Measurements from ENCODE around the gene BRMS1L. TPM values are rescaled to one million over a fixed set of nuclear protein-coding genes. Genes with fewer than 3 reads are reported as not detected.
"Not testable (repeated sequence)": the region's sequence is repeated elsewhere in the genome, so short reads cannot be mapped to it uniquely, and the experiment has no call there.

The BRMS1L gene
- total and polyA plus RNA-seq, 8 donors, result 7.1 to 23.7 (median 20.7) TPM

DNA sequence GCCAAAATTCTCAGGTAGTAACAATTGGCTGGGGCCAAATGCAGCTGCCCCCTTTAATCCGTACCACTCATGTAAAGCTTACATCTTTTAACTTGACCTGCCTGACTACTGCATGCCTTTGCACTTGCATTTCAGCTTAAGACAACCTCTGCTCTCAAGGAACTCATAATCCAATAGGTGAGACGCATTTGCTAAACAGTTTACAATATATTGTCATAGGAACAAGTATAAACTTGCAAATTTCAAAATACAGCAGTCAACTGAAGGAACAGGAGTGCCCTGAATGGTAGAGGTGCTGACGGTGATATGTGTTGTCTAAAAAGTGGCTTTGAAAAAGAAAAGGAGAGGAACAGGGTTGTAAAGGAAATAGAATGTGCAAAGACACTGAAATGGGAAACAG lies 3.6 kb upstream of the BRMS1L start:
- H3K27ac ChIP-seq, result no peak overlapping the region
- no peaks in the 10 kb centered on the region for H3K27me3 ChIP-seq
- TF ChIP-seq, protein P1, sequence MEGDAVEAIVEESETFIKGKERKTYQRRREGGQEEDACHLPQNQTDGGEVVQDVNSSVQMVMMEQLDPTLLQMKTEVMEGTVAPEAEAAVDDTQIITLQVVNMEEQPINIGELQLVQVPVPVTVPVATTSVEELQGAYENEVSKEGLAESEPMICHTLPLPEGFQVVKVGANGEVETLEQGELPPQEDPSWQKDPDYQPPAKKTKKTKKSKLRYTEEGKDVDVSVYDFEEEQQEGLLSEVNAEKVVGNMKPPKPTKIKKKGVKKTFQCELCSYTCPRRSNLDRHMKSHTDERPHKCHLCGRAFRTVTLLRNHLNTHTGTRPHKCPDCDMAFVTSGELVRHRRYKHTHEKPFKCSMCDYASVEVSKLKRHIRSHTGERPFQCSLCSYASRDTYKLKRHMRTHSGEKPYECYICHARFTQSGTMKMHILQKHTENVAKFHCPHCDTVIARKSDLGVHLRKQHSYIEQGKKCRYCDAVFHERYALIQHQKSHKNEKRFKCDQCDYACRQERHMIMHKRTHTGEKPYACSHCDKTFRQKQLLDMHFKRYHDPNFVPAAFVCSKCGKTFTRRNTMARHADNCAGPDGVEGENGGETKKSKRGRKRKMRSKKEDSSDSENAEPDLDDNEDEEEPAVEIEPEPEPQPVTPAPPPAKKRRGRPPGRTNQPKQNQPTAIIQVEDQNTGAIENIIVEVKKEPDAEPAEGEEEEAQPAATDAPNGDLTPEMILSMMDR (IDR thresholded peaks at IDR 0.05), result no peak
- intact Hi-C loops (cut with DNase I), result no loop called here
- no peak for ATAC-seq
- no peaks in the 10 kb centered on the region for H3K9me3 ChIP-seq
- DNase-seq, result no peak
- peaks cover 0 to 9% of the 10 kb centered on the region in 2 donors for H3K4me1 ChIP-seq
- H3K4me3 ChIP-seq, result no peak overlapping the region
- H3K36me3 ChIP-seq, result no peaks in the 10 kb centered on the region

DNA sequence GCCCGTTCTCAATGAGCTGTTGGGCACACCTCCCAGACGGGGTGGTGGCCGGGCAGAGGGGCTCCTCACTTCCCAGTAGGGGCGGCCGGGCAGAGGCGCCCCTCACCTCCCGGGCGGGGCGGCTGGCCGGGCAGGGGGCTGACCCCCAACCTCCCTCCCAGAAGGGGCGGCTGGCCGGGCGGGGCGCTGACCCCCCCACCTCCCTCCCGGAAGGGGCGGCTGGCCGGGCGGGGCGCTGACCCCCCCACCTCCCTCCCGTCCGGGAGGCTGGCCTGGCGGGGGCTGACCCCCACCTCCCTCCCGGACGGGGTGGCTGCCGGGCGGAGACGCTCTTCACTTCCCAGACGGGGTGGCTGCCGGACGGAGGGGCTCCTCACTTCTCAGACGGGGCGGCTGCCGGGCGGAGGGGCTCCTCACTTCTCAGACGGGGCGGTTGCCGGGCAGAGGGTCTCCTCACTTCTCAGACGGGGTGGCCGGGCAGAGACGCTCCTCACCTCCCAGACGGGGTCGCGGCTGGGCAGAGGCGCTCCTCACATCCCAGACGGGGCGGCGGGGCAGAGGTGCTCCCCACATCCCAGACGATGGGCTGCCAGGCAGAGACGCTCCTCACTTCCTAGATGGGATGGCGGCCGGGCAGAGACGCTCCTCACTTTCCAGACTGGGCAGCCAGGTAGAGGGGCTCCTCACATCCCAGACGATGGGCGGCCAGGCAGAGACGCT lies 1.5 kb upstream of the BRMS1L start:
- H3K27ac ChIP-seq; DNase-seq; H3K4me3 ChIP-seq; H3K9me3 ChIP-seq; H3K36me3 ChIP-seq; ATAC-seq; intact Hi-C loops (cut with DNase I); H3K27me3 ChIP-seq: not testable (repeated sequence)
- H3K4me1 ChIP-seq, result peaks cover 0 to 15% of the 10 kb centered on the region in 2 donors

DNA sequence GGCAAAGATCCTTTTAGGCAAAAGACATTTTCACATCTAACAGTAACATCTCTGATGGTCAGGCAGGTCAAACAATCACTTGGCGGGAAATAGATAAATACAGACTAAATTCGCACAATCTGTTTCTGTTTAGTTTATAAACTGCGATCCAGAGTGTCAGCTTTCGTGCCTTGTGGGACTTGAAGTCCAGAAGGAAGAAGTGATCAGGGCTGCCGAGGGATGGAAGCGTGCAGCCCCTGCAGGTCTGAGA lies 245 bp upstream of the BRMS1L start:
- no peak for DNase-seq
- no peak for ATAC-seq
- peaks cover 0 to 15% of the 10 kb centered on the region in 2 donors for H3K4me1 ChIP-seq
- H3K36me3 ChIP-seq, result no peaks in the 10 kb centered on the region
- peak overlapping the region in 1 of 2 donors; percentile 92 for H3K27ac ChIP-seq
- intact Hi-C loops (cut with DNase I), result no loop called here
- no peaks in the 10 kb centered on the region for H3K9me3 ChIP-seq
- TF ChIP-seq, protein P1 (IDR thresholded peaks at IDR 0.05), result no peak
- peak overlapping the region; percentile 84 to 86 for H3K4me3 ChIP-seq
- H3K27me3 ChIP-seq, result no peaks in the 10 kb centered on the region

DNA sequence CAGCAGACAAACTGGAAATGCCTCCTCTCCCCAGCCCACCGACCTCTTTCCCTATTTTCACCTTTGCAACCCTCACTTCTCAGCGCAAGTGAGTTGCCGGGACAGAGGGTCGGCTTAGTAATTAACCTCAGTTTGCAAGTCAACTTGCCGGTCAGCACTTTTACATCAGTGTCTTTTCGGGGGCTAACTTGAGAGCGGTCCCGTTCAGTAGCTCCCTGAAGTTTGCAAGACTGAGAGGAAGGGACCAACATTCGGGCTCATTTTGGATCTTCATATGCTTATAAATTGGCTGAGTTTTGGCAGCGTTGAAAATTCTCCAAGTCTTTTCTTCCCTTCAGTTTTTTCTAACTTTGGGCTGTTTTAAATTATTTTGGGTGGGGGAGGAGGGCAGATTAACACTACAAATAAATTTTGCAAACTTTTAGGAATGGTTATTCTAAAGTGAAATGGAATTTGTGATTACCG lies 846 bp downstream of the BRMS1L start:
- DNase-seq, result no peak
- Histone ChIP-seq H3K4me3 (peak overlapping the region; percentile 84 to 86), H3K27ac (peak overlapping the region; percentile 92 to 98), H3K27me3 (no peaks in the 10 kb centered on the region), H3K9me3 (no peaks in the 10 kb centered on the region), H3K36me3 (peaks cover 0 to 10% of the 10 kb centered on the region in 2 donors), H3K4me1 (peaks cover 0 to 15% of the 10 kb centered on the region in 2 donors)
- intact Hi-C loops (cut with DNase I), result no loop called here
- no peak for ATAC-seq
- TF ChIP-seq, protein P1 (IDR thresholded peaks at IDR 0.05), result no peak

DNA sequence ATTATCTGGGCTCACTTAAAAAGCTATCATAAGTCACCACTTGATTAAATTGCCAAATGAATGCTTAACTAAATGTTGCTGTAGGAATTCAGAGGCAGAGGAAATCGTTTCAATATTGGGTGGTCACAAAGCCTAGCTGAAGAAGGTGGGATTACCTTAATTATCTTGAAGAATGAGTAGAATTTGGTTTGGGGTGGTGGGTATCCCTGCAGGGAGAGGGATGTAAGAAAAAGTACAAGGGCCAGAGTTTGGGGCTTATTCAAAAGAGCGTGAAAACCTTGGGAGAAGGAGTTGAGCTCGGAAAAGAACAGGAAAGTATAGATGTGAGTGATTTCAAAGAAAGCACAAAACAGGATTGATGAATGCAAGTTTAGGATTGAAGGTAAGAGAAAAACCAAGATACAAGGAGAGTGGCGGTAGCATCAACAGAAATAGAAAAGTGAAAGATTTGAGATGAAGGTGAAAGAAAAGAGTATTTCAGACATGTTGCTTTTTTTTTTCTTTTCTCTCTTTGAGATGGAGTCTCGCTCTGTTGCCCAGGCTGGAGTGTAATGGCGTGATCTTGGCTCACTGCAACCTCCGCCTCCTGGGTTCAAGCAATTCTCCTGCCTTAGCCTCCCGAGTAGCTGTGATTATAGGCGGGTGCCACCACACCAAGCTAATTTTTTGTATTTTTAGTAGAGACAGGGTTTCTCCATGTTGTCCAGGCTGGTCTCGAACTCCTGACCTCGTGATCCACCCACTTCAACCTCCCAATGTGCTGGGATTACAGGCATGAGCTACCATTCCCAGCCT lies 1.7 kb downstream of the BRMS1L start:
- TF ChIP-seq, protein P1 (IDR thresholded peaks at IDR 0.05), result no peak
- DNase-seq (no peak), ATAC-seq (no peak)
- Histone ChIP-seq H3K36me3 (peaks cover 0 to 17% of the 10 kb centered on the region in 2 donors), H3K27me3 (no peaks in the 10 kb centered on the region), H3K9me3 (no peaks in the 10 kb centered on the region), H3K27ac (no peak overlapping the region), H3K4me3 (peak overlapping the region in 1 of 2 donors; percentile 84), H3K4me1 (peaks cover 0 to 15% of the 10 kb centered on the region in 2 donors)
- intact Hi-C loops (cut with DNase I), result no loop called here
